GM12892 (cell line): Measurements from ENCODE around the gene IQCB1.

Experiments
- POLR2A ChIP-seq: IDR thresholded peaks from 2 replicates; pipeline ENCODE4 v1.6.1; 2011; ENCODE audit warnings: low read depth, low read length, control low read depth
- TAF1 ChIP-seq: IDR thresholded peaks from 2 replicates; pipeline ENCODE4 v1.6.1; 2011; ENCODE audit warnings: low read depth, mild to moderate bottlenecking, control low read depth, low read length, borderline replicate concordance

GRCh38 chr3:121722411-121722810, 112.4 kb downstream of the IQCB1 start:
- TF ChIP-seq TAF1 (no peak), POLR2A (no peak)
